A549 (cell line): Measurements from ENCODE around the gene DYNC2H1. TPM values are rescaled to one million over a fixed set of nuclear protein-coding genes. Genes with fewer than 3 reads are reported as not detected.

Experiments
- ATAC-seq, 2 experiments: fragments of 200-7000 bp in 1 of 2; fragments of >200 bp in 1 of 2; cut with Nextera tagmentation in 1 of 2; cut with Tn5 transposase in 1 of 2; 3 replicates each; pipeline versions ENCODE4 v1.8.0 to v1.9.1; 2018 to 2020; ENCODE audit warnings: mild to moderate bottlenecking in 1 of 2, moderate library complexity in 1 of 2
- CTCF ChIA-PET: fragments of 300-600 bp; sonication (Branson Sonifier 250); formaldehyde crosslinking; extraction: SDS; loops from one replicate; lab custom pipeline; 2021; ENCODE audit warnings: antibody characterized with exemption, inconsistent platforms; lab: Yijun Ruan, JAX
- POLR2A ChIA-PET: fragments of 350-600 bp; formaldehyde crosslinking; extraction: SDS; loops from one replicate; lab custom pipeline; 2021; ENCODE audit warnings: antibody characterized with exemption, inconsistent platforms; lab: Yijun Ruan, JAX
- DNase-seq, 2 experiments: peaks; one replicate each; pipeline versions ENCODE4 v3.0.0 to v3.0.0-alpha.2; 2011 to 2016; ENCODE audit warnings: low read depth in 1 of 2, low spot score in 1 of 2
- FAIRE-seq: peaks from 2 replicates; lab custom pipeline; 2011; peaks lifted over from hg19 to GRCh38; lab: Jason Lieb, UNC
- H3K27ac ChIP-seq, 2 experiments: fragments of >200 bp; sonication (Bioruptor Twin); formaldehyde crosslinking; 3 replicates each; pipeline ENCODE4 v1.5.1; 2016 to 2017
- H3K4me1 ChIP-seq: fragments of >200 bp; sonication (Bioruptor Twin); formaldehyde crosslinking; 3 replicates; pipeline ENCODE4 v1.6.1; 2016
- H3K4me2 ChIP-seq: fragments of >200 bp; sonication (Bioruptor Twin); formaldehyde crosslinking; 3 replicates; pipeline ENCODE4 v1.6.1; 2016
- H3K4me3 ChIP-seq: fragments of >200 bp; sonication (Bioruptor Twin); formaldehyde crosslinking; 3 replicates; pipeline ENCODE4 v1.5.1; 2016
- H3K9me3 ChIP-seq: fragments of >200 bp; sonication (Bioruptor Twin); formaldehyde crosslinking; 3 replicates; pipeline ENCODE4 v1.6.1; 2016
- CTCF ChIP-seq: fragments of >200 bp; sonication (Bioruptor Twin); formaldehyde crosslinking; IDR thresholded peaks from 3 replicates; pipeline ENCODE4 v1.5.1; 2016
- FOSL2 ChIP-seq, 2 experiments: fragments of 450-650 bp in 1 of 2; fragments of >200 bp in 1 of 2; sonication (Bioruptor Twin) in 1 of 2; formaldehyde crosslinking; IDR thresholded peaks; 2 replicates each; pipeline versions ENCODE4 v1.5.0 to v1.6.1; 2016 to 2020; ENCODE audit warnings: mild to moderate bottlenecking in 1 of 2, moderate library complexity in 1 of 2
- GATA3 ChIP-seq: IDR thresholded peaks from 2 replicates; pipeline ENCODE4 v1.6.1; 2012; ENCODE audit warnings: borderline replicate concordance
- JUN ChIP-seq, 2 experiments: fragments of >200 bp; sonication (Bioruptor Twin); formaldehyde crosslinking; IDR thresholded peaks; 2 replicates in 1 of 2; 3 replicates in 1 of 2; pipeline ENCODE4 v1.6.1; 2016 to 2017
- JUNB ChIP-seq: fragments of >200 bp; sonication (Bioruptor Twin); formaldehyde crosslinking; IDR thresholded peaks from 2 replicates; pipeline ENCODE4 v1.6.1; 2016
- MAX ChIP-seq: IDR thresholded peaks from 2 replicates; pipeline ENCODE4 v1.6.1; 2012
- SREBF2 ChIP-seq: fragments of 450-650 bp; IDR thresholded peaks from 2 replicates; pipeline ENCODE4 v1.6.1; 2014; ENCODE audit warnings: mild to moderate bottlenecking, moderate library complexity
- ZNF302 ChIP-seq: fragments of 250-450 bp; sonication (Bioruptor Pico); IDR thresholded peaks from 2 replicates; pipeline ENCODE4 v1.9.0; 2021; ENCODE audit warnings: inconsistent platforms, mild to moderate bottlenecking, moderate library complexity
- WGBS: methylation state at CpG from one replicate; pipeline ENCODE4 v1.1.6; 2017; ENCODE audit errors: missing lambda C conversion rate; 5-methylcytosine and 5-hydroxymethylcytosine counted together
- polyA plus RNA-seq, 4 experiments: library from polyadenylated mRNA; depleted of rRNA in 3 of 4; stranded (reverse); fragments of >200 nt; fragmentation: RNase III in 1 of 4; extraction: RNeasy Plus Mini Kit Qiagen cat#74134 plus additional on column Dnase treatment in 1 of 4; gene quantifications; 2 replicates in 3 of 4; 3 replicates in 1 of 4; pipeline ENCODE4 v1.2.3, GENCODE V29; 2011 to 2017
- small RNA-seq, 6 experiments: library from RNA; depleted of rRNA; stranded (forward); fragments of <200 nt; gene quantifications; one replicate each; pipeline ENCODE3, GENCODE V24; 2012
- TF ChIP-seq, protein P1 (sequence below): IDR thresholded peaks from 2 replicates; pipeline ENCODE4 v1.6.1; 2012; ENCODE audit warnings: low read depth, borderline replicate concordance

Gene DYNC2H1
- polyA plus RNA-seq, 2 of the 4 experiments (the other 2 are of a cell fraction) = 4.9 to 14.8 TPM

DNA sequence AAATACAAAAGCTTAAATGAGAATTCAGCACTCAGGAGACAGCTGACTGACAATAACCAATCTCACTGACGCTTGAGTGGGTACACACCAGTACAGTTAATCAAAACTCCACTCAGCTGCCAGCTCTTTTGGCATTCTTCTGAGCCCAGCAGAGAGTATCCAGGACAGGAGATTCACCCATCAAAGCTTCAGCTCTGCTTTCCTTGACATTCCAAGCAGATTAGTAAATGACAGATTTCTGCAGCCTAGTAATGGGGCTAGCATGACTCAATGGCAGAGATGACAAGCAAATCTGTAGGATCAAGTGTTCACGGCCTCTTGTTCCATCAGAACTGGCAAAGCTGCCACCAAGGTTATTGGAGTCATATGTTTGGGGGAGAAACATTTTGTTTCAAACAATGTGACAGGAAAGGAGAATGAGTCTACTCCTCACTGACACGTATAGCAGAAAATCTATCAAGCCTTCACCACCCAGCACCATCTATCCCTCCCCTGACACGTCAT lies 420.0 kb downstream of the DYNC2H1 start:
- Histone ChIP-seq H3K4me3 (no peak overlapping the region), H3K4me1 (peaks cover 54% of the 10 kb centered on the region), H3K27ac (peak overlapping the region; percentile 23 to 80; a peak in 5 of 6 replicates), H3K4me2 (peak overlapping the region; percentile 67), H3K9me3 (no peaks in the 10 kb centered on the region)
- 0% methylated on average over 4 of the region's 4 CpGs for WGBS
- TF ChIP-seq GATA3 (peak; percentile 40; the same call in 1 of the 2 replicates), JUNB (peak; percentile 41; the same call in 1 of the 2 replicates), JUN (IDR thresholded peaks at IDR 0.05) (no peak), SREBF2 (no peak), MAX (0 out of 2 replicates have a peak, but pooled peaks have one; percentile 41), FOSL2 (IDR thresholded peaks at IDR 0.05) (0 out of 2 replicates have a peak, but pooled peaks have one; percentile 25), FOSL2 (CRISPR knock-in tag; IDR thresholded peaks at IDR 0.05) (peak; percentile 51), ZNF302 (CRISPR knock-in tag) (no peak), CTCF (no peak)
- TF ChIP-seq, protein P1, sequence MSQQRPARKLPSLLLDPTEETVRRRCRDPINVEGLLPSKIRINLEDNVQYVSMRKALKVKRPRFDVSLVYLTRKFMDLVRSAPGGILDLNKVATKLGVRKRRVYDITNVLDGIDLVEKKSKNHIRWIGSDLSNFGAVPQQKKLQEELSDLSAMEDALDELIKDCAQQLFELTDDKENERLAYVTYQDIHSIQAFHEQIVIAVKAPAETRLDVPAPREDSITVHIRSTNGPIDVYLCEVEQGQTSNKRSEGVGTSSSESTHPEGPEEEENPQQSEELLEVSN = no peak
- ATAC-seq (peak; percentile 91 to 92), FAIRE-seq (no peak), DNase-seq (peak; percentile 8 to 62)
- ChIA-PET POLR2A (no interaction called here), CTCF (interaction anchor here (0.9 to 1.2 kb wide), 2 partner anchors 9 to 15 kb away, joined by 3 read pairs; no protein-coding TSS in a partner anchor)

Small RNA genes within 50 kb of the gene (small RNA-seq; reads per million reads assigned to genes)
- 0 reads per million in 6 experiments for gene AP003461.1

Other genes starting within 250 kb of the DYNC2H1 start
- gene MMP12, start 234.4 kb upstream of the DYNC2H1 start, polyA plus RNA-seq (2011; rRNA removed) = not detected in 2 replicates
- not detected in 3 replicates for gene MMP12, start 234.4 kb upstream of the DYNC2H1 start, polyA plus RNA-seq (2017; fragmentation: RNase III; extraction: RNeasy Plus Mini Kit Qiagen cat#74134 plus additional on column Dnase treatment)
- gene MMP13, start 153.7 kb upstream of the DYNC2H1 start, polyA plus RNA-seq (2011; rRNA removed) = 0.04 TPM in 1 of 2 replicates, not detected in the other
- not detected in 3 replicates for gene MMP13, start 153.7 kb upstream of the DYNC2H1 start, polyA plus RNA-seq (2017; fragmentation: RNase III; extraction: RNeasy Plus Mini Kit Qiagen cat#74134 plus additional on column Dnase treatment)
- gene DCUN1D5, start 17.3 kb upstream of the DYNC2H1 start, polyA plus RNA-seq (2011; rRNA removed) = 62.7 and 78.0 TPM in 2 replicates
- 48.9 to 53.2 TPM (median 49.8 TPM) in 3 replicates for gene DCUN1D5, start 17.3 kb upstream of the DYNC2H1 start, polyA plus RNA-seq (2017; fragmentation: RNase III; extraction: RNeasy Plus Mini Kit Qiagen cat#74134 plus additional on column Dnase treatment)